GM18867 (cell line): Measurements from ENCODE around the gene ATXN7L1.
"Not testable (repeated sequence)": the region's sequence is repeated elsewhere in the genome, so short reads cannot be mapped to it uniquely, and the experiment has no call there.

Source experiments
- ATAC-seq: cut with Tn5 transposase; IDR thresholded peaks from one replicate; pipeline ENCODE4 v1.9.1; 2021; ENCODE audit warnings: mild to moderate bottlenecking, moderate library complexity; ENCODE audit not compliant: unreplicated experiment

Gene ATXN7L1

GRCh38 chr7:105621617-105622016, 254.8 kb downstream of the ATXN7L1 start:
- ATAC-seq: no peak

- ATAC-seq: no peak
Observed at GRCh38 chr7:105621176-105621575, 255.2 kb downstream of the ATXN7L1 start.

- no peak for ATAC-seq
Observed at GRCh38 chr7:105619590-105619989, 256.8 kb downstream of the ATXN7L1 start.

GRCh38 chr7:105618016-105618296, 258.4 kb downstream of the ATXN7L1 start:
- no peak for ATAC-seq

GRCh38 chr7:105617280-105618015, 259.0 kb downstream of the ATXN7L1 start:
- no peak for ATAC-seq

GRCh38 chr7:105614341-105614840, 262.0 kb downstream of the ATXN7L1 start:
- ATAC-seq: no peak

GRCh38 chr7:105613611-105614330, 262.6 kb downstream of the ATXN7L1 start:
- ATAC-seq: no peak

- no peak for ATAC-seq
Observed at GRCh38 chr7:105612806-105613205, 263.6 kb downstream of the ATXN7L1 start.

- no peak for ATAC-seq
Observed at GRCh38 chr7:105611856-105612775, 264.3 kb downstream of the ATXN7L1 start.

- ATAC-seq: no peak
Observed at GRCh38 chr7:105610165-105610930, 266.1 kb downstream of the ATXN7L1 start.

- ATAC-seq: no peak
Observed at GRCh38 chr7:105602325-105603305, 273.8 kb downstream of the ATXN7L1 start.

GRCh38 chr7:105600720-105601550, 275.5 kb downstream of the ATXN7L1 start:
- ATAC-seq: no peak

- ATAC-seq: no peak
Observed at GRCh38 chr7:105599551-105599950, 276.8 kb downstream of the ATXN7L1 start.

- not testable (repeated sequence) for ATAC-seq
Observed at GRCh38 chr7:105599080-105599479, 277.3 kb downstream of the ATXN7L1 start.

GRCh38 chr7:105596866-105597265, 279.5 kb downstream of the ATXN7L1 start:
- no peak for ATAC-seq

GRCh38 chr7:105594034-105594433, 282.4 kb downstream of the ATXN7L1 start:
- ATAC-seq: no peak

GRCh38 chr7:105591522-105591921, 284.9 kb downstream of the ATXN7L1 start:
- no peak for ATAC-seq

- no peak for ATAC-seq
Observed at GRCh38 chr7:105590793-105591192, 285.6 kb downstream of the ATXN7L1 start.
